ENCODE data around the gene GOLPH3L. TPM values are rescaled to one million over a fixed set of nuclear protein-coding genes. Genes with fewer than 3 reads are reported as not detected.

The GOLPH3L gene
- total and polyA plus RNA-seq, 4 donors = 6.0 to 11.3 (median 7.5) TPM

GRCh38 chr1:150663321-150663720 is 33.6 kb downstream of the GOLPH3L start:
- Histone ChIP-seq H3K4me1 (ENCODE audit: control insufficient read depth in 4 of 4, insufficient read depth in 4 of 4, low read length in 3 of 4) (peaks cover 0 to 4% (median 1%) of the 10 kb centered on the region in 4 donors), H3K27me3 (ENCODE audit: control insufficient read depth in 4 of 4, insufficient read depth in 4 of 4, low read length in 3 of 4) (no peaks in the 10 kb centered on the region), H3K9ac (ENCODE audit: low read depth in 1 of 2, low read length in 2 of 2) (no peak overlapping the region), H3K9me3 (ENCODE audit: control insufficient read depth in 4 of 4, low read length in 3 of 4) (no peaks in the 10 kb centered on the region), H3K4me3 (ENCODE audit: low read depth in 1 of 3, low read length in 3 of 3) (no peak overlapping the region), H3K36me3 (ENCODE audit: control insufficient read depth in 4 of 4, insufficient read depth in 3 of 4, low read depth in 1 of 4, low read length in 3 of 4) (peaks cover 0 to 14% (median 7%) of the 10 kb centered on the region in 4 donors), H3K27ac (ENCODE audit: low read depth in 1 of 2, low read length in 2 of 2) (no peak overlapping the region)
- 96% methylated on average over 7 of the region's 7 CpGs for WGBS
- TF ChIP-seq HNF4A (conservative IDR thresholded peaks at IDR 0.05) (no peak), FOXA2 (IDR thresholded peaks at IDR 0.05) (no peak)
- DNase-seq (ENCODE audit: low spot score) = no peak

- H3K27me3 ChIP-seq (ENCODE audit: control insufficient read depth in 4 of 4, insufficient read depth in 4 of 4, low read length in 3 of 4) = no peaks in the 10 kb centered on the region
- H3K9me3 ChIP-seq (ENCODE audit: control insufficient read depth in 4 of 4, low read length in 3 of 4) = no peaks in the 10 kb centered on the region
- no peak overlapping the region for H3K9ac ChIP-seq (ENCODE audit: low read depth in 1 of 2, low read length in 2 of 2)
- 73% methylated on average over 9 of the region's 9 CpGs for WGBS
- DNase-seq (ENCODE audit: low spot score) = no peak
- peaks cover 0 to 1% (median 0%) of the 10 kb centered on the region in 4 donors for H3K4me1 ChIP-seq (ENCODE audit: control insufficient read depth in 4 of 4, insufficient read depth in 4 of 4, low read length in 3 of 4)
- H3K36me3 ChIP-seq (ENCODE audit: control insufficient read depth in 4 of 4, insufficient read depth in 3 of 4, low read depth in 1 of 4, low read length in 3 of 4) = peaks cover 0 to 14% (median 7%) of the 10 kb centered on the region in 4 donors
- H3K27ac ChIP-seq (ENCODE audit: low read depth in 1 of 2, low read length in 2 of 2) = no peak overlapping the region
- H3K4me3 ChIP-seq (ENCODE audit: low read depth in 1 of 3, low read length in 3 of 3) = no peak overlapping the region
- TF ChIP-seq GABPA (IDR thresholded peaks at IDR 0.05 in 1 of 2, conservative IDR thresholded peaks at IDR 0.05 in 1 of 2) (no peak), ATF3 (IDR thresholded peaks at IDR 0.05) (no peak), FOXA2 (IDR thresholded peaks at IDR 0.05) (no peak), HNF4G (IDR thresholded peaks at IDR 0.05) (no peak), SP1 (IDR thresholded peaks at IDR 0.05) (no peak), REST (IDR thresholded peaks at IDR 0.05) (no peak), MAX (IDR thresholded peaks at IDR 0.05) (no peak), ZBTB33 (IDR thresholded peaks at IDR 0.05) (no peak), HNF4A (conservative IDR thresholded peaks at IDR 0.05) (no peak), JUND (IDR thresholded peaks at IDR 0.05) (no peak), RAD21 (IDR thresholded peaks at IDR 0.05) (no peak), NR2F2 (IDR thresholded peaks at IDR 0.05) (no peak), EGR1 (IDR thresholded peaks at IDR 0.05; ENCODE audit: low read depth in 2 of 2) (no peak), FOXA1 (IDR thresholded peaks at IDR 0.05) (no peak), TAF1 (conservative IDR thresholded peaks at IDR 0.05) (no peak), RXRA (IDR thresholded peaks at IDR 0.05) (no peak), CTCF (IDR thresholded peaks at IDR 0.05; ENCODE audit: low read depth, low read length, missing input control) (no peak), YY1 (IDR thresholded peaks at IDR 0.05) (no peak)
Measured at GRCh38 chr1:150662811-150663210, 34.1 kb downstream of the GOLPH3L start.
